ENCODE data around the gene CTNNA2.

DNA sequence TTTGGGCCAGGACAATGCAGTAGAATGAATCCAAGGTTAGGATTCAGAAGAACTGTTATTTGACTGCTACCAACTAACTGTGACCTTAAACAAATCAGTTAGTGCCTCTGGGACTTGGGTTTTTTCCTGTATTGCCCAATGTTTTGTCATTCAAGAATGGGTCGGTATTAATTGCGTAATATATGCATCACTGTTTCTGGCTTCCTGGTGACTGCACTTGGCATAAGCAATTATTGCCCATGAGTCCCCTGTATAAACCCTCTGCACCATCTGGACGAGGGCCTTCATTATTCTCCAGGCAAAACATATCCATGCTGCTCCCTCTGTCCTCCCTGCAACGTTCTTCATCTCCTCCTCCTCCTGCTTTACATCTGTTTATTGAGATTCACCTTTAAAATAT is 1047.5 kb downstream of the CTNNA2 start:
- TF ChIP-seq, protein P1, sequence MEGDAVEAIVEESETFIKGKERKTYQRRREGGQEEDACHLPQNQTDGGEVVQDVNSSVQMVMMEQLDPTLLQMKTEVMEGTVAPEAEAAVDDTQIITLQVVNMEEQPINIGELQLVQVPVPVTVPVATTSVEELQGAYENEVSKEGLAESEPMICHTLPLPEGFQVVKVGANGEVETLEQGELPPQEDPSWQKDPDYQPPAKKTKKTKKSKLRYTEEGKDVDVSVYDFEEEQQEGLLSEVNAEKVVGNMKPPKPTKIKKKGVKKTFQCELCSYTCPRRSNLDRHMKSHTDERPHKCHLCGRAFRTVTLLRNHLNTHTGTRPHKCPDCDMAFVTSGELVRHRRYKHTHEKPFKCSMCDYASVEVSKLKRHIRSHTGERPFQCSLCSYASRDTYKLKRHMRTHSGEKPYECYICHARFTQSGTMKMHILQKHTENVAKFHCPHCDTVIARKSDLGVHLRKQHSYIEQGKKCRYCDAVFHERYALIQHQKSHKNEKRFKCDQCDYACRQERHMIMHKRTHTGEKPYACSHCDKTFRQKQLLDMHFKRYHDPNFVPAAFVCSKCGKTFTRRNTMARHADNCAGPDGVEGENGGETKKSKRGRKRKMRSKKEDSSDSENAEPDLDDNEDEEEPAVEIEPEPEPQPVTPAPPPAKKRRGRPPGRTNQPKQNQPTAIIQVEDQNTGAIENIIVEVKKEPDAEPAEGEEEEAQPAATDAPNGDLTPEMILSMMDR (IDR thresholded peaks at IDR 0.05): no peak
- TF ChIP-seq POLR2A (IDR thresholded peaks at IDR 0.05): no peak

Measured in right lobe of liver (tissue), 4 donors.